NOMO-1 (cell line): ENCODE measurements around the gene RSPRY1.
"Not testable (repeated sequence)": the region's sequence is repeated elsewhere in the genome, so short reads cannot be mapped to it uniquely, and the experiment has no call there.

ENCODE experiments used
- DNase-seq, 2 experiments: peaks; one replicate each; lab custom pipeline; 2025; ENCODE audit not compliant: unreplicated experiment in 2 of 2; lab: John Stamatoyannopoulos, UW

Gene RSPRY1

GRCh38 chr16:57185446-57185944 is 634 bp upstream of the RSPRY1 start:
- peak in 1 of 2 experiments; percentile 36 for DNase-seq

GRCh38 chr16:57186872-57187854 is 1.0 kb downstream of the RSPRY1 start:
- DNase-seq, result peak; percentile 15

GRCh38 chr16:57187902-57188710 is 2.0 kb downstream of the RSPRY1 start:
- not testable (repeated sequence) for DNase-seq

GRCh38 chr16:57188711-57189002 is 2.5 kb downstream of the RSPRY1 start:
- no peak for DNase-seq

- not testable (repeated sequence) for DNase-seq
Observed at GRCh38 chr16:57189527-57189926, 3.4 kb downstream of the RSPRY1 start.

- no peak for DNase-seq
Observed at GRCh38 chr16:57190136-57190535, 4.0 kb downstream of the RSPRY1 start.

GRCh38 chr16:57191056-57191571 is 5.0 kb downstream of the RSPRY1 start:
- DNase-seq, result no peak

GRCh38 chr16:57192146-57192545 is 6.0 kb downstream of the RSPRY1 start:
- no peak for DNase-seq

- no peak for DNase-seq
Observed at GRCh38 chr16:57192720-57193486, 6.8 kb downstream of the RSPRY1 start.

GRCh38 chr16:57194512-57194911 is 8.4 kb downstream of the RSPRY1 start:
- DNase-seq, result no peak

- DNase-seq, result no peak
Observed at GRCh38 chr16:57196286-57196685, 10.2 kb downstream of the RSPRY1 start.

GRCh38 chr16:57196753-57197152 is 10.6 kb downstream of the RSPRY1 start:
- DNase-seq, result no peak

- not testable (repeated sequence) for DNase-seq
Observed at GRCh38 chr16:57200321-57200720, 14.2 kb downstream of the RSPRY1 start.

GRCh38 chr16:57200926-57201325 is 14.8 kb downstream of the RSPRY1 start:
- DNase-seq, result not testable (repeated sequence)

GRCh38 chr16:57202095-57202886 is 16.2 kb downstream of the RSPRY1 start:
- no peak for DNase-seq

GRCh38 chr16:57203451-57203850 is 17.3 kb downstream of the RSPRY1 start:
- no peak for DNase-seq

- DNase-seq, result no peak
Observed at GRCh38 chr16:57204675-57205074, 18.5 kb downstream of the RSPRY1 start.

GRCh38 chr16:57208926-57209325 is 22.8 kb downstream of the RSPRY1 start:
- DNase-seq, result no peak

- DNase-seq, result no peak
Observed at GRCh38 chr16:57209780-57210179, 23.7 kb downstream of the RSPRY1 start.

- no peak for DNase-seq
Observed at GRCh38 chr16:57213462-57213861, 27.3 kb downstream of the RSPRY1 start.
